Measurements from ENCODE around the gene ZFP90.

The ZFP90 gene

GRCh38 chr16:68520649-68521086, 18.4 kb upstream of the ZFP90 start (continued):
- TF ChIP-seq, protein P1, sequence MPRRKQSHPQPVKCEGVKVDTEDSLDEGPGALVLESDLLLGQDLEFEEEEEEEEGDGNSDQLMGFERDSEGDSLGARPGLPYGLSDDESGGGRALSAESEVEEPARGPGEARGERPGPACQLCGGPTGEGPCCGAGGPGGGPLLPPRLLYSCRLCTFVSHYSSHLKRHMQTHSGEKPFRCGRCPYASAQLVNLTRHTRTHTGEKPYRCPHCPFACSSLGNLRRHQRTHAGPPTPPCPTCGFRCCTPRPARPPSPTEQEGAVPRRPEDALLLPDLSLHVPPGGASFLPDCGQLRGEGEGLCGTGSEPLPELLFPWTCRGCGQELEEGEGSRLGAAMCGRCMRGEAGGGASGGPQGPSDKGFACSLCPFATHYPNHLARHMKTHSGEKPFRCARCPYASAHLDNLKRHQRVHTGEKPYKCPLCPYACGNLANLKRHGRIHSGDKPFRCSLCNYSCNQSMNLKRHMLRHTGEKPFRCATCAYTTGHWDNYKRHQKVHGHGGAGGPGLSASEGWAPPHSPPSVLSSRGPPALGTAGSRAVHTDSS (tag by site-specific recombination; IDR thresholded peaks at IDR 0.05): no peak
- no peak for TF ChIP-seq ZNF600 (tag by site-specific recombination; IDR thresholded peaks at IDR 0.05)
- no peak for TF ChIP-seq ZNF140 (tag by site-specific recombination; IDR thresholded peaks at IDR 0.05)
- TF ChIP-seq, protein P2, sequence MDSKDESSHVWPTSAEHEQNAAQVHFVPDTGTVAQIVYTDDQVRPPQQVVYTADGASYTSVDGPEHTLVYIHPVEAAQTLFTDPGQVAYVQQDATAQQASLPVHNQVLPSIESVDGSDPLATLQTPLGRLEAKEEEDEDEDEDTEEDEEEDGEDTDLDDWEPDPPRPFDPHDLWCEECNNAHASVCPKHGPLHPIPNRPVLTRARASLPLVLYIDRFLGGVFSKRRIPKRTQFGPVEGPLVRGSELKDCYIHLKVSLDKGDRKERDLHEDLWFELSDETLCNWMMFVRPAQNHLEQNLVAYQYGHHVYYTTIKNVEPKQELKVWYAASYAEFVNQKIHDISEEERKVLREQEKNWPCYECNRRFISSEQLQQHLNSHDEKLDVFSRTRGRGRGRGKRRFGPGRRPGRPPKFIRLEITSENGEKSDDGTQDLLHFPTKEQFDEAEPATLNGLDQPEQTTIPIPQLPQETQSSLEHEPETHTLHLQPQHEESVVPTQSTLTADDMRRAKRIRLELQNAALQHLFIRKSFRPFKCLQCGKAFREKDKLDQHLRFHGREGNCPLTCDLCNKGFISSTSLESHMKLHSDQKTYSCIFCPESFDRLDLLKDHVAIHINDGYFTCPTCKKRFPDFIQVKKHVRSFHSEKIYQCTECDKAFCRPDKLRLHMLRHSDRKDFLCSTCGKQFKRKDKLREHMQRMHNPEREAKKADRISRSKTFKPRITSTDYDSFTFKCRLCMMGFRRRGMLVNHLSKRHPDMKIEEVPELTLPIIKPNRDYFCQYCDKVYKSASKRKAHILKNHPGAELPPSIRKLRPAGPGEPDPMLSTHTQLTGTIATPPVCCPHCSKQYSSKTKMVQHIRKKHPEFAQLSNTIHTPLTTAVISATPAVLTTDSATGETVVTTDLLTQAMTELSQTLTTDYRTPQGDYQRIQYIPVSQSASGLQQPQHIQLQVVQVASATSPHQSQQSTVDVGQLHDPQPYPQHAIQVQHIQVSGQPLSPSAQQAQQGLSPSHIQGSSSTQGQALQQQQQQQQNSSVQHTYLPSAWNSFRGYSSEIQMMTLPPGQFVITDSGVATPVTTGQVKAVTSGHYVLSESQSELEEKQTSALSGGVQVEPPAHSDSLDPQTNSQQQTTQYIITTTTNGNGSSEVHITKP (tag by site-specific recombination; IDR thresholded peaks at IDR 0.05): peak; percentile 90
- no peak for TF ChIP-seq ZBTB44 (tag by site-specific recombination; IDR thresholded peaks at IDR 0.05)
- no peak for TF ChIP-seq SP3 (tag by site-specific recombination; IDR thresholded peaks at IDR 0.05)
- TF ChIP-seq, protein P3, sequence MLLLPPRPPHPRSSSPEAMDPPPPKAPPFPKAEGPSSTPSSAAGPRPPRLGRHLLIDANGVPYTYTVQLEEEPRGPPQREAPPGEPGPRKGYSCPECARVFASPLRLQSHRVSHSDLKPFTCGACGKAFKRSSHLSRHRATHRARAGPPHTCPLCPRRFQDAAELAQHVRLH (tag by site-specific recombination; IDR thresholded peaks at IDR 0.05): 0 out of 2 replicates have a peak, but pooled peaks have one; percentile 19
- TF ChIP-seq SP7 (tag by site-specific recombination; IDR thresholded peaks at IDR 0.05): peak; percentile 36; the same call in 1 of the 2 replicates
- TF ChIP-seq ZNF10 (tag by site-specific recombination; IDR thresholded peaks at IDR 0.05): peak; percentile 75
- TF ChIP-seq, protein P4, sequence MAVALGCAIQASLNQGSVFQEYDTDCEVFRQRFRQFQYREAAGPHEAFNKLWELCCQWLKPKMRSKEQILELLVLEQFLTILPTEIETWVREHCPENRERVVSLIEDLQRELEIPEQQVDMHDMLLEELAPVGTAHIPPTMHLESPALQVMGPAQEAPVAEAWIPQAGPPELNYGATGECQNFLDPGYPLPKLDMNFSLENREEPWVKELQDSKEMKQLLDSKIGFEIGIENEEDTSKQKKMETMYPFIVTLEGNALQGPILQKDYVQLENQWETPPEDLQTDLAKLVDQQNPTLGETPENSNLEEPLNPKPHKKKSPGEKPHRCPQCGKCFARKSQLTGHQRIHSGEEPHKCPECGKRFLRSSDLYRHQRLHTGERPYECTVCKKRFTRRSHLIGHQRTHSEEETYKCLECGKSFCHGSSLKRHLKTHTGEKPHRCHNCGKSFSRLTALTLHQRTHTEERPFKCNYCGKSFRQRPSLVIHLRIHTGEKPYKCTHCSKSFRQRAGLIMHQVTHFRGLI (tag by site-specific recombination; IDR thresholded peaks at IDR 0.05): no peak
- TF ChIP-seq ZNF26 (tag by site-specific recombination; IDR thresholded peaks at IDR 0.05): no peak
- TF ChIP-seq ZBTB1 (tag by site-specific recombination; IDR thresholded peaks at IDR 0.05): no peak
- TF ChIP-seq ZNF707 (tag by site-specific recombination; IDR thresholded peaks at IDR 0.05): no peak
- TF ChIP-seq ZNF18 (tag by site-specific recombination; IDR thresholded peaks at IDR 0.05): no peak
- no peak for TF ChIP-seq ZNF677 (tag by site-specific recombination; IDR thresholded peaks at IDR 0.05)
- no peak; the same call in 1 of the 2 replicates for TF ChIP-seq KLF9 (tag by site-specific recombination; IDR thresholded peaks at IDR 0.05; ENCODE audit: low read depth)
- TF ChIP-seq SETDB1 (IDR thresholded peaks at IDR 0.05; ENCODE audit: insufficient read length, low read length): no peak
- TF ChIP-seq, protein P5, sequence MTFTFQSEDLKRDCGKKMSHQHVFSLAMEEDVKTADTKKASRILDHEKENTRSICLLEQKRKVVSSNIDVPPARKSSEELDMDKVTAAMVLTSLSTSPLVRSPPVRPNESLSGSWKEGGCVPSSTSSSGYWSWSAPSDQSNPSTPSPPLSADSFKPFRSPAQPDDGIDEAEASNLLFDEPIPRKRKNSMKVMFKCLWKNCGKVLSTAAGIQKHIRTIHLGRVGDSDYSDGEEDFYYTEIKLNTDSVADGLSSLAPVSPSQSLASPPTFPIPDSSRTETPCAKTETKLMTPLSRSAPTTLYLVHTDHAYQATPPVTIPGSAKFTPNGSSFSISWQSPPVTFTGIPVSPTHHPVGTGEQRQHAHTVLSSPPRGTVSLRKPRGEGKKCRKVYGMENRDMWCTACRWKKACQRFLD (tag by site-specific recombination; IDR thresholded peaks at IDR 0.05): no peak
- TF ChIP-seq IKZF3 (tag by site-specific recombination; IDR thresholded peaks at IDR 0.05): no peak
- TF ChIP-seq SCRT1 (tag by site-specific recombination; IDR thresholded peaks at IDR 0.05; ENCODE audit: borderline replicate concordance): no peak
- 0 out of 2 replicates have a peak, but pooled peaks have one; percentile 48 for TF ChIP-seq ZNF692 (tag by site-specific recombination; IDR thresholded peaks at IDR 0.05)
- no peak for TF ChIP-seq ZNF701 (tag by site-specific recombination; IDR thresholded peaks at IDR 0.05)
- TF ChIP-seq ZFP69B (tag by site-specific recombination; IDR thresholded peaks at IDR 0.05): no peak
- TF ChIP-seq ZNF114 (tag by site-specific recombination; IDR thresholded peaks at IDR 0.05): no peak
- no peak for TF ChIP-seq ZIC2 (tag by site-specific recombination; IDR thresholded peaks at IDR 0.05)
- no peak for TF ChIP-seq GLI4 (tag by site-specific recombination; IDR thresholded peaks at IDR 0.05)

Data from HEK293 (cell line).